Measurements from ENCODE around the gene HMGB1. TPM values are rescaled to one million over a fixed set of nuclear protein-coding genes. Genes with fewer than 3 reads are reported as not detected.

The HMGB1 gene
- total and polyA plus RNA-seq, 5 donors from 2014 or later: 363 to 723 (median 654) TPM

DNA sequence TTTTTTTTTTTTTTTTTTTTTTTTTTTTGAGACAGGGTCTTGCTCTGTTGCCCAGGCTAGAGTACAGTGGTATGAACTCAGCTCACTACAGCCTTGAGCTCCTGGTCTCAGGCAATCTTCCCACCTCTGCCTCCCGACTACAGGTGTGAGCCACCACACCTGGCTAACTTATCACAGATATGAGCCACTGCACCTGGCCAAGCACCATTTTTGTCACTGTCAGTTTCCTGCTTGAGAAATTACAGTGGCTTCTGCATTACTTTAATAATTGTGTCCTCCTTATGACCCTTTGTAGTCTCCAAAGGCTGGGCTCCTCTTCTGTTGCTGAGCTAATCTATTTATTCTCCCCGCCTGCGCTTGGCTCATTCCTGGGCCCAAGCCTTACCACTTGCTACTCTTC, 27.4 kb downstream of the HMGB1 start:
- peaks cover 0 to 3% (median 0%) of the 10 kb centered on the region in 7 donors for H3K9me3 Mint-ChIP-seq
- H3K4me3 ChIP-seq (ENCODE audit: low read depth, low read length): no peak overlapping the region
- no peak overlapping the region for H3K27ac Mint-ChIP-seq

DNA sequence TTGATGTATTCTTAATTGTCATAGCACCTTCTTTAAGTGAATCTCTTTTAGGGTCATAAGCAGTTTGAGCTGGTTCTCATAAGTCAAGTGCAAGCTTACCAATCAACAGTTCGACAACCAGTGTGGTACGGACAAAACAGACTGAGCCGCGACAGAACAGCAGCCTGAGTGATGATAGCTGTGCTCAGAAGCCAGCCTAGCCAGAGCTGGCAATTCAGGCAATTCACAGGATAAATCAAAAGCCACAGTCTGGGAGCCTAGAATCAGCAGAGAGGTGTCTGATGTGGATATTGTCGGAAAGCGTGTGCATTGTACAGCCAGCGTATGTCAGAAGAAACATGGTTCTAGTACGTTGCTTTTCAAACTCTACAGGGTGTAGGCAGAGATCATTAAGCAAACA, 28.6 kb downstream of the HMGB1 start:
- Histone ChIP-seq H3K27me3 (ENCODE audit: control insufficient read depth, insufficient read depth, low read length) (no peaks in the 10 kb centered on the region), H3K36me3 (ENCODE audit: control insufficient read depth, insufficient read depth, low read length) (no peaks in the 10 kb centered on the region), H3K27ac (ENCODE audit: insufficient read depth, low read length, poor library complexity, severe bottlenecking) (no peak overlapping the region), H3K4me1 (ENCODE audit: control insufficient read depth, insufficient read depth, low read length, poor library complexity, severe bottlenecking) (no peaks in the 10 kb centered on the region), H3K9me3 (ENCODE audit: control insufficient read depth in 2 of 2, low read length in 2 of 2) (no peaks in the 10 kb centered on the region), H3K4me3 (ENCODE audit: low read depth, low read length) (no peak overlapping the region)
- ATAC-seq (ENCODE audit: low read depth in 2 of 2) (no peak), DNase-seq (no peak)
- H3K4me1 Mint-ChIP-seq: peaks cover 5 to 9% (median 5%) of the 10 kb centered on the region in 4 donors
- H3K4me3 Mint-ChIP-seq: no peak overlapping the region
- peaks cover 3% of the 10 kb centered on the region for H3K36me3 Mint-ChIP-seq
- peaks cover 0 to 3% (median 0%) of the 10 kb centered on the region in 7 donors for H3K9me3 Mint-ChIP-seq
- peaks cover 9% of the 10 kb centered on the region for H3K27me3 Mint-ChIP-seq
- H3K27ac Mint-ChIP-seq: no peak overlapping the region

More for the DNA sequence above, 27.4 kb downstream of the HMGB1 start:
- peaks cover 9% of the 10 kb centered on the region for H3K27me3 Mint-ChIP-seq
- peaks cover 3% of the 10 kb centered on the region for H3K36me3 Mint-ChIP-seq
- H3K4me3 Mint-ChIP-seq: no peak overlapping the region
- Histone ChIP-seq H3K9me3 (ENCODE audit: control insufficient read depth in 2 of 2, low read length in 2 of 2) (no peaks in the 10 kb centered on the region), H3K27ac (ENCODE audit: insufficient read depth, low read length, poor library complexity, severe bottlenecking) (no peak overlapping the region), H3K4me1 (ENCODE audit: control insufficient read depth, insufficient read depth, low read length, poor library complexity, severe bottlenecking) (no peaks in the 10 kb centered on the region), H3K27me3 (ENCODE audit: control insufficient read depth, insufficient read depth, low read length) (no peaks in the 10 kb centered on the region), H3K36me3 (ENCODE audit: control insufficient read depth, insufficient read depth, low read length) (no peaks in the 10 kb centered on the region)
- no peak for DNase-seq
- ATAC-seq (ENCODE audit: low read depth in 2 of 2): no peak
- H3K4me1 Mint-ChIP-seq: peaks cover 5 to 9% (median 5%) of the 10 kb centered on the region in 4 donors

DNA sequence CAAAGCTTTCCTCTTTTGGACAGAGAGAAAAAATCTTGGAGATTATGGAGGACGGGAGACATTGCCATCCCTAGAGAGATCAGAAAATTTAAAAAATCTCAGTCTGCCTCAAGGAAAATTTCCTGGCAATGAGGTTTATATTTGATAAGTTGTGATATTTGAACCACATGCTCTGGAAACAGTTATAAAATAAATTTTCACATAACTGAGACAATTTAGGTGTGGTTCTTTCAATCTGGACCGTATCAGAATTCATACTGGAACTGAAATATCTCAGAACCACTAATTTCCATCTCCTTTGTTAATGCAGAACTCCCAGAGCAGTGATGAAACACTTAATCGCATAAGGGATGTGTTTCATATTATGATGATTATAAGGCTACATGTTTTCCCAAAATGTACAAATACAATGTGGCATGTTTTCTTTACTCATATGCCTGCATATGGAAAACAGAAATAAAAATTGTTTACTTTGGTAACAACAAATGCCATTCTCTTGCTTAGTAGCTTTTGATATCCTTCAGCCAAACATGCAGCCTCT, 29.8 kb downstream of the HMGB1 start:
- H3K9me3 ChIP-seq (ENCODE audit: control insufficient read depth in 2 of 2, low read length in 2 of 2): no peaks in the 10 kb centered on the region
- peaks cover 9% of the 10 kb centered on the region for H3K27me3 Mint-ChIP-seq
- H3K27ac ChIP-seq (ENCODE audit: insufficient read depth, low read length, poor library complexity, severe bottlenecking): no peak overlapping the region
- no peak overlapping the region for H3K4me3 Mint-ChIP-seq
- H3K36me3 ChIP-seq (ENCODE audit: control insufficient read depth, insufficient read depth, low read length): no peaks in the 10 kb centered on the region
- no peak for DNase-seq
- no peak for ATAC-seq (ENCODE audit: low read depth in 2 of 2)
- H3K4me1 ChIP-seq (ENCODE audit: control insufficient read depth, insufficient read depth, low read length, poor library complexity, severe bottlenecking): no peaks in the 10 kb centered on the region
- no peaks in the 10 kb centered on the region for H3K27me3 ChIP-seq (ENCODE audit: control insufficient read depth, insufficient read depth, low read length)
- no peak overlapping the region for H3K4me3 ChIP-seq (ENCODE audit: low read depth, low read length)
- H3K27ac Mint-ChIP-seq: peak overlapping the region in 1 of 3 donors; percentile 69
- H3K9me3 Mint-ChIP-seq: peaks cover 0 to 3% (median 0%) of the 10 kb centered on the region in 7 donors
- H3K36me3 Mint-ChIP-seq: peaks cover under 1% of the 10 kb centered on the region
- peaks cover 1 to 13% (median 5%) of the 10 kb centered on the region in 4 donors for H3K4me1 Mint-ChIP-seq

- H3K27ac Mint-ChIP-seq: no peak overlapping the region
- DNase-seq (no peak), ATAC-seq (ENCODE audit: low read depth in 2 of 2) (no peak)
- peaks cover 9% of the 10 kb centered on the region for H3K27me3 Mint-ChIP-seq
- peaks cover 6 to 22% (median 16%) of the 10 kb centered on the region in 4 donors for H3K4me1 Mint-ChIP-seq
- Histone ChIP-seq H3K36me3 (ENCODE audit: control insufficient read depth, insufficient read depth, low read length) (no peaks in the 10 kb centered on the region), H3K9me3 (ENCODE audit: control insufficient read depth in 2 of 2, low read length in 2 of 2) (no peaks in the 10 kb centered on the region), H3K27me3 (ENCODE audit: control insufficient read depth, insufficient read depth, low read length) (no peaks in the 10 kb centered on the region), H3K4me1 (ENCODE audit: control insufficient read depth, insufficient read depth, low read length, poor library complexity, severe bottlenecking) (peaks cover 5% of the 10 kb centered on the region), H3K27ac (ENCODE audit: insufficient read depth, low read length, poor library complexity, severe bottlenecking) (no peak overlapping the region), H3K4me3 (ENCODE audit: low read depth, low read length) (no peak overlapping the region)
- H3K4me3 Mint-ChIP-seq: no peak overlapping the region
- peaks cover 0 to 2% (median 0%) of the 10 kb centered on the region in 7 donors for H3K9me3 Mint-ChIP-seq
- H3K36me3 Mint-ChIP-seq: no peaks in the 10 kb centered on the region
Observed at GRCh38 chr13:30431269-30431940, 34.3 kb downstream of the HMGB1 start.

DNA sequence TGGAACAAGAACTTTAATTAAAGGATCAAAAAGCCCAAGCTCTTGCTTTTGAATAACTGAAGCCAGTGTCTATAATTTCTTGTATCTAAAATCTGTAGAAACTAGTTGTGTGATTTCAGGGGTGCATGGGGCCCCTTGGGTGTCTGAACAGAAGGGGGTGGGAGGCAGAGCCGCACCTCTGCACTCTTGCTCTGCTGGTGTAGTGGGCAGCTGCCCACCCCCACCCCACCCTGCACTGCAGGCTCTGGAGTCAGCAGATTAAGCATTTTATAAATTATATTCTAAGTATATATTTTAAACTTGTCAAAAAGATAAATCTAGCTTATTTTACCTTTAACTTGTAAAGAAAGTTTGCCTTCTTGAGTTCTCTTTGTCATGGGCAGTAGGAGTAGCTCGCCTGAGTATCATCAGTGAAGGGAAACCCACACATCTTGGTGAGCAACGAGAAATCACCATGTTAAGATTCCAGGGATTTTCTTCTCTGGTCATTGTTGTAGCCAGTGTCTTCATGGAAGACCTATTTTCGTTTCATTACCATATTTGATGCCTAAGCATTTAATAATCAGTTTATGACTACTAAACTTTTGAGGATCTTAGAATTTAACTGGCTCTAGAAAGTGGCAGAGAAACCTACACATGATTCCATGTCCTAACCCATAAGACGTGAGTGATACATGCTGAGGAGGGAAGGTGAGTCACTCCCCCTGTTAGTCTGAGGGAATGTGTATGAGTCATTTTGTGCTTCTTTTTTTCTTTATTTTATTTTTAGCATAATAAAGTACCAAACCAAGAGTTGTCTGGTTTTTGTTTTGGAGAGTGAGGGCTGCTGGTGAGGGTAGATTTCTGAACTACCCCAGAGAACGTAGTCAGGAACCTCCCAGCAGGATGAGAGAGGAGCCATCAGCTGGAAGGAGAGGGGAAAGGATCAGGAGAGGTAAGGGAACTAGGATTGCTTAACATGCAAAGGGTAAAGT, 35.7 kb downstream of the HMGB1 start:
- Mint-ChIP-seq H3K4me3 (peak overlapping the region in 1 of 4 donors; percentile 39), H3K4me1 (peaks cover 6 to 22% (median 16%) of the 10 kb centered on the region in 4 donors), H3K36me3 (no peaks in the 10 kb centered on the region), H3K9me3 (no peaks in the 10 kb centered on the region), H3K27me3 (peaks cover 5% of the 10 kb centered on the region), H3K27ac (peak overlapping the region in 2 of 3 donors; percentile 67 to 68)
- Histone ChIP-seq H3K36me3 (ENCODE audit: control insufficient read depth, insufficient read depth, low read length) (no peaks in the 10 kb centered on the region), H3K27me3 (ENCODE audit: control insufficient read depth, insufficient read depth, low read length) (no peaks in the 10 kb centered on the region), H3K4me3 (ENCODE audit: low read depth, low read length) (no peak overlapping the region), H3K27ac (ENCODE audit: insufficient read depth, low read length, poor library complexity, severe bottlenecking) (no peak overlapping the region), H3K9me3 (ENCODE audit: control insufficient read depth in 2 of 2, low read length in 2 of 2) (no peaks in the 10 kb centered on the region), H3K4me1 (ENCODE audit: control insufficient read depth, insufficient read depth, low read length, poor library complexity, severe bottlenecking) (peaks cover 5% of the 10 kb centered on the region)
- DNase-seq: peak in 1 of 3 donors; percentile 41
- ATAC-seq (ENCODE audit: low read depth in 2 of 2): peak; percentile 84 to 85

DNA sequence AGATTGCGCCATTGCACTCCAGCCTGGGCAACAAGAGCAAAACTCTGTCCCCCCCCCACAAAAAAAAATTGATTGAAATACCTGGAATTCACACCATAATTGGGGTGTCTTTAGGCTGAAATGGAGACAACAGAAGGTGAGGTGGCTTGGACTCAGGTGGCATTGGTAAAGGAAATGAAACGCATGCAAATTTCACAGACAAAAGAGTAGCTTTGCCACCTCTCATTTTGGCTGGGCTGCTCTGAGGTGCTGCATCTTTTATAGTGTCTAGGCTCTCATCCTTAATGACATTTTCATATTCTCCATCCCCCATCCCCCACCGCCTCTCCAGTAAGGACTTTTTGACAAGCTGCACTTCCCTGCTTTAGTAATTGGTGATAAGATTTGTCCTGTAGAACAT, 36.5 kb downstream of the HMGB1 start:
- H3K9me3 Mint-ChIP-seq: no peaks in the 10 kb centered on the region
- no peak overlapping the region for H3K4me3 Mint-ChIP-seq
- no peak overlapping the region for H3K27ac Mint-ChIP-seq
- no peak for DNase-seq
- Histone ChIP-seq H3K36me3 (ENCODE audit: control insufficient read depth, insufficient read depth, low read length) (no peaks in the 10 kb centered on the region), H3K27me3 (ENCODE audit: control insufficient read depth, insufficient read depth, low read length) (no peaks in the 10 kb centered on the region), H3K4me3 (ENCODE audit: low read depth, low read length) (no peak overlapping the region), H3K4me1 (ENCODE audit: control insufficient read depth, insufficient read depth, low read length, poor library complexity, severe bottlenecking) (peaks cover 5% of the 10 kb centered on the region), H3K9me3 (ENCODE audit: control insufficient read depth in 2 of 2, low read length in 2 of 2) (no peaks in the 10 kb centered on the region), H3K27ac (ENCODE audit: insufficient read depth, low read length, poor library complexity, severe bottlenecking) (no peak overlapping the region)
- no peak for ATAC-seq (ENCODE audit: low read depth in 2 of 2)
- H3K36me3 Mint-ChIP-seq: no peaks in the 10 kb centered on the region
- peaks cover 6 to 22% (median 16%) of the 10 kb centered on the region in 4 donors for H3K4me1 Mint-ChIP-seq
- H3K27me3 Mint-ChIP-seq: peaks cover 5% of the 10 kb centered on the region

- no peaks in the 10 kb centered on the region for H3K36me3 ChIP-seq (ENCODE audit: control insufficient read depth, insufficient read depth, low read length)
- H3K4me3 Mint-ChIP-seq: peak overlapping the region in 3 of 4 donors; percentile 26 to 27 (median 26)
- peaks cover 6% of the 10 kb centered on the region for H3K27me3 Mint-ChIP-seq
- no peaks in the 10 kb centered on the region for H3K36me3 Mint-ChIP-seq
- ATAC-seq (ENCODE audit: low read depth in 2 of 2) (no peak), DNase-seq (no peak)
- no peak overlapping the region for H3K27ac Mint-ChIP-seq
- H3K27me3 ChIP-seq (ENCODE audit: control insufficient read depth, insufficient read depth, low read length): no peaks in the 10 kb centered on the region
- H3K27ac ChIP-seq (ENCODE audit: insufficient read depth, low read length, poor library complexity, severe bottlenecking): no peak overlapping the region
- peaks cover 5 to 26% (median 19%) of the 10 kb centered on the region in 4 donors for H3K4me1 Mint-ChIP-seq
- H3K4me3 ChIP-seq (ENCODE audit: low read depth, low read length): no peak overlapping the region
- H3K4me1 ChIP-seq (ENCODE audit: control insufficient read depth, insufficient read depth, low read length, poor library complexity, severe bottlenecking): peaks cover 6% of the 10 kb centered on the region
- H3K9me3 ChIP-seq (ENCODE audit: control insufficient read depth in 2 of 2, low read length in 2 of 2): no peaks in the 10 kb centered on the region
- H3K9me3 Mint-ChIP-seq: no peaks in the 10 kb centered on the region
Observed at GRCh38 chr13:30423891-30424290, 41.8 kb downstream of the HMGB1 start.

All from CD4-positive, CD25-positive, alpha-beta regulatory T cell (primary cell).